Activated naive CD4-positive, alpha-beta T cell treated with anti-CD3 and anti-CD28 coated beads, Interleukin-2, amount 50 U/mL, for 24 hours (primary cell): ENCODE results near the gene POLR2J2.
"Not testable (repeated sequence)": the region's sequence is repeated elsewhere in the genome, so short reads cannot be mapped to it uniquely, and the experiment has no call there.

ENCODE experiments used
- H3K27ac Mint-ChIP-seq: one replicate; pipeline ENCODE4 v1.8.0; 2021; ENCODE audit warnings: mild to moderate bottlenecking, mixed read lengths
- H3K27me3 Mint-ChIP-seq: one replicate; pipeline ENCODE4 v1.8.0; 2021; ENCODE audit warnings: mixed read lengths
- H3K36me3 Mint-ChIP-seq: one replicate; pipeline ENCODE4 v1.8.0; 2021; ENCODE audit warnings: mixed read lengths
- H3K4me1 Mint-ChIP-seq: one replicate; pipeline ENCODE4 v1.8.0; 2021; ENCODE audit warnings: mixed read lengths
- H3K4me3 Mint-ChIP-seq: one replicate; pipeline ENCODE4 v1.8.0; 2021; ENCODE audit warnings: mild to moderate bottlenecking, mixed read lengths
- H3K9me3 Mint-ChIP-seq: one replicate; pipeline ENCODE4 v1.8.0; 2021; ENCODE audit warnings: mixed read lengths

Gene POLR2J2

GRCh38 chr7:102682560-102682959, 11.1 kb upstream of the POLR2J2 start:
- H3K4me1 Mint-ChIP-seq, H3K27ac Mint-ChIP-seq, H3K27me3 Mint-ChIP-seq, H3K36me3 Mint-ChIP-seq, H3K9me3 Mint-ChIP-seq, H3K4me3 Mint-ChIP-seq: not testable (repeated sequence)

GRCh38 chr7:102680780-102681179, 9.3 kb upstream of the POLR2J2 start:
- not testable (repeated sequence) for H3K36me3 Mint-ChIP-seq

GRCh38 chr7:102675545-102675944, 4.1 kb upstream of the POLR2J2 start:
- H3K4me1 Mint-ChIP-seq = not testable (repeated sequence)

More at GRCh38 chr7:102680780-102681179, 9.3 kb upstream of the POLR2J2 start:
- not testable (repeated sequence) for H3K4me1 Mint-ChIP-seq, H3K27me3 Mint-ChIP-seq, H3K27ac Mint-ChIP-seq, H3K4me3 Mint-ChIP-seq, H3K9me3 Mint-ChIP-seq

GRCh38 chr7:102673447-102674067, 2.1 kb upstream of the POLR2J2 start:
- H3K27ac Mint-ChIP-seq, H3K4me3 Mint-ChIP-seq, H3K27me3 Mint-ChIP-seq, H3K36me3 Mint-ChIP-seq, H3K4me1 Mint-ChIP-seq, H3K9me3 Mint-ChIP-seq: not testable (repeated sequence)

More at GRCh38 chr7:102675545-102675944, 4.1 kb upstream of the POLR2J2 start:
- not testable (repeated sequence) for H3K9me3 Mint-ChIP-seq, H3K27ac Mint-ChIP-seq, H3K4me3 Mint-ChIP-seq, H3K27me3 Mint-ChIP-seq, H3K36me3 Mint-ChIP-seq

GRCh38 chr7:102671956-102672307, 469 bp upstream of the POLR2J2 start:
- H3K36me3 Mint-ChIP-seq, H3K4me3 Mint-ChIP-seq, H3K9me3 Mint-ChIP-seq, H3K4me1 Mint-ChIP-seq, H3K27ac Mint-ChIP-seq, H3K27me3 Mint-ChIP-seq: not testable (repeated sequence)

- H3K27ac Mint-ChIP-seq, H3K4me3 Mint-ChIP-seq, H3K27me3 Mint-ChIP-seq, H3K9me3 Mint-ChIP-seq, H3K36me3 Mint-ChIP-seq, H3K4me1 Mint-ChIP-seq: not testable (repeated sequence)
These were observed 3.9 kb downstream of the POLR2J2 start for GRCh38 chr7:102667523-102667922.

GRCh38 chr7:102666850-102667249, 4.6 kb downstream of the POLR2J2 start:
- not testable (repeated sequence) for H3K27ac Mint-ChIP-seq, H3K4me3 Mint-ChIP-seq

GRCh38 chr7:102664765-102665164, 6.7 kb downstream of the POLR2J2 start:
- not testable (repeated sequence) for H3K36me3 Mint-ChIP-seq, H3K4me1 Mint-ChIP-seq, H3K9me3 Mint-ChIP-seq, H3K4me3 Mint-ChIP-seq, H3K27ac Mint-ChIP-seq, H3K27me3 Mint-ChIP-seq

More at GRCh38 chr7:102666850-102667249, 4.6 kb downstream of the POLR2J2 start:
- not testable (repeated sequence) for H3K4me1 Mint-ChIP-seq, H3K27me3 Mint-ChIP-seq, H3K36me3 Mint-ChIP-seq, H3K9me3 Mint-ChIP-seq

GRCh38 chr7:102649924-102650323, 21.5 kb downstream of the POLR2J2 start, which contains the start of gene SPDYE2B:
SPDYE2B (plus strand) TSS chr7:102650319; CDS start chr7:102652349, 2,030 bp downstream.
- H3K27ac Mint-ChIP-seq, H3K4me3 Mint-ChIP-seq, H3K4me1 Mint-ChIP-seq, H3K9me3 Mint-ChIP-seq, H3K27me3 Mint-ChIP-seq, H3K36me3 Mint-ChIP-seq: not testable (repeated sequence)

GRCh38 chr7:102647813-102648212, 23.6 kb downstream of the POLR2J2 start:
- not testable (repeated sequence) for H3K4me3 Mint-ChIP-seq, H3K9me3 Mint-ChIP-seq, H3K27me3 Mint-ChIP-seq, H3K4me1 Mint-ChIP-seq, H3K36me3 Mint-ChIP-seq, H3K27ac Mint-ChIP-seq

- H3K27ac Mint-ChIP-seq, H3K27me3 Mint-ChIP-seq: not testable (repeated sequence)
These were observed 28.1 kb downstream of the POLR2J2 start for GRCh38 chr7:102643404-102643803.

GRCh38 chr7:102642691-102643090, 28.8 kb downstream of the POLR2J2 start, which contains the start of gene UPK3BL1:
UPK3BL1 (minus strand) TSS chr7:102642791; CDS start chr7:102642741, 50 bp downstream.
- H3K4me3 Mint-ChIP-seq, H3K27me3 Mint-ChIP-seq, H3K27ac Mint-ChIP-seq, H3K9me3 Mint-ChIP-seq, H3K4me1 Mint-ChIP-seq, H3K36me3 Mint-ChIP-seq: not testable (repeated sequence)

More at GRCh38 chr7:102643404-102643803, 28.1 kb downstream of the POLR2J2 start:
- not testable (repeated sequence) for H3K36me3 Mint-ChIP-seq, H3K4me1 Mint-ChIP-seq, H3K9me3 Mint-ChIP-seq, H3K4me3 Mint-ChIP-seq

- not testable (repeated sequence) for H3K27ac Mint-ChIP-seq, H3K27me3 Mint-ChIP-seq, H3K36me3 Mint-ChIP-seq, H3K9me3 Mint-ChIP-seq, H3K4me1 Mint-ChIP-seq, H3K4me3 Mint-ChIP-seq
These were observed 32.6 kb downstream of the POLR2J2 start for GRCh38 chr7:102638848-102639247.

GRCh38 chr7:102636956-102637355, 34.5 kb downstream of the POLR2J2 start:
- H3K27ac Mint-ChIP-seq, H3K36me3 Mint-ChIP-seq, H3K4me1 Mint-ChIP-seq, H3K9me3 Mint-ChIP-seq, H3K4me3 Mint-ChIP-seq, H3K27me3 Mint-ChIP-seq: not testable (repeated sequence)

- not testable (repeated sequence) for H3K9me3 Mint-ChIP-seq, H3K27ac Mint-ChIP-seq
These were observed 36.1 kb downstream of the POLR2J2 start for GRCh38 chr7:102635354-102635753.

GRCh38 chr7:102634299-102634698, 37.2 kb downstream of the POLR2J2 start:
- H3K27ac Mint-ChIP-seq, H3K27me3 Mint-ChIP-seq, H3K4me3 Mint-ChIP-seq, H3K4me1 Mint-ChIP-seq, H3K36me3 Mint-ChIP-seq, H3K9me3 Mint-ChIP-seq: not testable (repeated sequence)

More at GRCh38 chr7:102635354-102635753, 36.1 kb downstream of the POLR2J2 start:
- H3K27me3 Mint-ChIP-seq, H3K4me3 Mint-ChIP-seq, H3K36me3 Mint-ChIP-seq, H3K4me1 Mint-ChIP-seq: not testable (repeated sequence)

- not testable (repeated sequence) for H3K4me3 Mint-ChIP-seq, H3K4me1 Mint-ChIP-seq, H3K9me3 Mint-ChIP-seq, H3K27ac Mint-ChIP-seq, H3K36me3 Mint-ChIP-seq, H3K27me3 Mint-ChIP-seq
These were observed 40.8 kb downstream of the POLR2J2 start for GRCh38 chr7:102630622-102631021.
